SKM-1 treated with dmso at 0.1 percent for 144 hours (cell line): ENCODE results near the gene MED12.

Source experiments
- DNase-seq: peaks from one replicate; lab custom pipeline; 2025; ENCODE audit not compliant: unreplicated experiment; lab: John Stamatoyannopoulos, UW

MED12 gene

DNA sequence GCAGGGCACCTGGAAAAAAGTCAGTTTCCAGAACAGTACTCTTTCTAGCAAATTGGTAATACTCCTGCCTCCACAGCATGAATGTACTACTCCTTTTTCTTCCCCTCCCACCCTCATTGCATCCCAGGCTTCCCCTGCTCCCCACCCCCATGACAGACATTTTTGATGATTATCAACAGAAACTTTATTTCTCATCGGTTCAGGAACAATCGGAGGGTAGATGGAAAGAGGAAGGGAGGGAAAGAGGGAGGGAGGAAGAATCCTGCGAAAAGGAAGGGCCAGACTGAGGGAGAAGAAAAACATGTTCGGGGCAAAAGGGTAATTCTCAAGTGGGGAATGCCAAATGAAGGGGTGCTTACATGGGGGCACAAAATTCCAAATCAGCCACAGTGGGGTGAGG lies 11.2 kb upstream of the MED12 start:
- DNase-seq, result no peak

- peak; percentile 35 for DNase-seq
Measured at GRCh38 chrX:71107762-71108360, 10.5 kb upstream of the MED12 start.

DNA sequence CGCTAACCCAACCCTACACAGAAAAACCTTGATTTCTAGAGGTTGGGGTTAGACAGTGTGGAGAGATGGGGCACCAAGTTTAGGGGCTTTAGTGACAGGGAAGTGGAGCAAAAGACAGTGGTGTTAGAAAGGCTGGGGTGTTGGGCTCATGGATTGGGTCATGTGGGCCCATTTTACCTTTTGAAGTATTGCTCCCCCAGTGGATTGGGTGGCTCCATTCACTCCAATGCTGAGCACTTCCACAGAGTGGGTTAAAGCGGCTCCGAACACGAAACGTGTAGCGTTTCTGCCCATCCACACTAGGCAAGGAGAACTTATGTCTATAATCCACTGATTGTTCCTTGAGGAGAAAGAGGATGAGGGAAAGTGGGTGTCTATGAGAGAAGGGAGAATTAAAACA lies 9.3 kb upstream of the MED12 start:
- DNase-seq, result no peak

GRCh38 chrX:71111141-71111843 lies 7.1 kb upstream of the MED12 start, which contains the start of gene IL2RG:
TSS of gene IL2RG (minus strand) at chrX:71111577. CDS start at chrX:71111539, 38 bp downstream.
- DNase-seq, result no peak

DNA sequence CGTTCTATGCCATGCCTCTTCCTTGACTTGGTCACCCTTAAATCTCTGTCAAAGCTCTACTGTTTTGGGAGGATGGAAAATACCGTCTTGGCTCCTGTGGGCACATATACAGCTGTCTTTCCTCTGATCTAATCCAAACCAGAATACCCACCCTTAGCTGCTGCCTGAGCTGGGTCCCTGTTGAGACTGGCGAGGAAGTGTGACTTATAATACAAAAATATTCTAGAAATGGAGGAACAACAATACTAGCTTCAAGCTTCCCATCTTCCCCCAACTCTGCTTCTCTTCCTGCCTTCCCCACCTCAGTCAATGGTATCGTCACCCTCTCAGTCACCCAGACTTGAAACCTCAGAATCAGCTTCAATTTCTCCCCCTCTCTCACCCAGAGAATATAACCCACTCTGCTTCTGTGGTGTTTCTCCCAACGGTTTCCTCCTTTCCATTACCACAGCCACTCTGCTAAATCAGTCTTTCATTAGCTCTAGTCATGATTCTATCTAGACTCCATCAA lies 6.4 kb upstream of the MED12 start:
- DNase-seq, result no peak

DNA sequence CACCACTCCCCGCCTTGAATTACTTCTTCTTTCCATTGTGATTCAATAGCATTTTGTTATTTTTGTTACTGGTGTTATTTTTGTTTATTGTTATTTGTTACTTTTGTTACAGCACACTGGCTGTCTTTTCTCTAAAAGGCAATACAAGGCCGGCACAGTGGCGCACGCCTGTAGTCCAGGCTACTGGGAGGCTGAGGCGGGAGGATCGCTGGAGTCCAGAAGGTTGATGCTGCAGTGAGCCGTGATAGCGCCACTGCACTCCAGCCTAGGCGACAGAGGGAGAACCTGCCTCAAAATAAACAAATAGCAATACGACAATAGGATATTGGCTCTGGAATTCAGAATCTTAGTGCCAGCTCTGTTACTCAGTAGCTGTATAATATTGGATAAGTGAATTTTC lies 1.0 kb upstream of the MED12 start:
- no peak for DNase-seq

DNA sequence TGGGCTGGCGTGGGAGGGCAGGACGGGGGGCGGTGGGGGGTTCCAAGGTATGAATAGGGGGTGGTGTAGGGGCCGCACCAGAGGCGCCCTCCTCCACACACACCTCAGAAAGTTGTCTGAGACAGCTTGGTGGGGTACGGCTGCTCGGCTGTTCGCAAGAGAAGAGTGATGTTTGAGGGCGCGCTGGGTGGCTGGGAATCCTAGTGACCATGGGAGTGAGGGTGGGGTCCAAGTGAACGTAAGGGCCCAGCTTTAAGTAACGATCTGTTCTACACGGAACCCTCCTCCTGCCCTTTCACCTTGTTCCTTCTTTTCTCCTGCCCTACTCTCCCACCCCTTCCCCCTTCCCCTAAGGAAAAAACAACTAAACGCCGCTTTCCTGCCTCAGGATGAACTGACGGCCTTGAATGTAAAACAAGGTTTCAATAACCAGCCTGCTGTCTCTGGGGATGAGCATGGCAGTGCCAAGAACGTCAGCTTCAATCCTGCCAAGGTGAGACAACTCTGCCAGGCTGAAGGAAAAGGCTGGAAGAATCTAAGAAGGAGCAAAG lies 664 bp downstream of the MED12 start:
- no peak for DNase-seq

DNA sequence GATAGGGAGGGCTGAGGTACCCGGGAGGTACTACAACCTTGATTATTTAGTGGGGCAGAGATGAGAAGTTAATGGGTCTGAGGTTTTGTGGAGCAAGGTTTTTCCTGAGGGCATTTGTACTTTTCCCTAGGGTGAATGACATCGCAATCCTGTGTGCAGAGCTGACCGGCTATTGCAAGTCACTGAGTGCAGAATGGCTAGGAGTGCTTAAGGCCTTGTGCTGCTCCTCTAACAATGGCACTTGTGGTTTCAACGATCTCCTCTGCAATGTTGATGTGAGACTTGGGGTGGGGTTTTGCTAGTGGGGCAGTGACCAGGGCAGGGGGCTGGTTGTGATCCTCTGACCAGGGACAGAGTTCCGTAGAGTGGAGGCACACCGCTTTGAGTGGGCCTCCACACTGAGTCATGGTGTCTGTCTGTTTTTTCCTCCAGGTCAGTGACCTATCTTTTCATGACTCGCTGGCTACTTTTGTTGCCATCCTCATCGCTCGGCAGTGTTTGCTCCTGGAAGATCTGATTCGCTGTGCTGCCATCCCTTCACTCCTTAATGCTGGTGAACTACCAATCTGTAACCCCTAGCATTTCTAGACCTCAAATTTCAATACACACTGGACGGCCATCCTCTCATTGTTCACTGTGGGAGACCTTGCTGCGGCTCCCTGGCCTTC lies 9.9 kb downstream of the MED12 start:
- DNase-seq, result no peak

GRCh38 chrX:71128915-71129765 lies 10.7 kb downstream of the MED12 start:
- peak; percentile 45 for DNase-seq

DNA sequence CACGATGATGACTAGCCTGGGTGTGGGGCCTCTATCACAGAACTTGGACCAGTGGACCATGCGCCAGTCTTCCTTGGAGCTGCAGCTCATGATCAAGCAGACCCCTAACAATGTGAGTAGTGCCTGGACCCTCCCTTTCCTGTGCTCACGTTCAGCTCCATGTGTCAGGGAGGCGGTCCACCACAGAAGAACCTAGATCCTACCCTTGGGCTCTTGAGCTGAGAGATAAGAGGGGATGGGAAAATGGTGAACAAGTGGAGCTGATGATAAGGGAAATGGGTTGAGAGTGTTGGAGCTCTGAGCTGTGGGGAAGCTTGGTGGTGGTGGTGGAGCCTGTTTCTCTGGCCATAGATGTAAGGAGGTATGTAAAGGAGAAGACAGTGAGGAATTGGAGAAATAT lies 13.1 kb downstream of the MED12 start:
- no peak for DNase-seq

GRCh38 chrX:71140440-71140839 lies 22.0 kb downstream of the MED12 start:
- DNase-seq, result no peak

DNA sequence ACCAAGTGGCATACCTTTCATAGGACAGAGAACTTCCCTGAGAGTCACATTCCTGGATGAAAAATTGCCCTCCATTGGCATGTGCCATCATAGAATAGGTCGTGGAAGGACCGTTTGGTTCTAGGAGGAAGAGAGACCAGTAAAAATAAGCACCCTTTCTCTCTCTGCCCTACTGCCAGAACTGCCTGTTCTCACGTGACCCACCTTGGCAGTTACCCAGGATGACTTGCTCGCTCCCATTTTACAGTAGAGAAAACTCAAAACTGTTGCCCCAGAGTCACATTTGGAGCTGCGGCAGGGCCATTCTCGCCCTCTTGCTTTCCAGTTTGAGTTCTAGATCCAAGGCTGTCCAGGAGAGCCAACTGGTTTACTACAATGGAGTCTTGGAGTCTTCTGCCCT lies 25.1 kb downstream of the MED12 start:
- no peak for DNase-seq

- DNase-seq, result no peak
Measured at GRCh38 chrX:71144651-71145050, 26.3 kb downstream of the MED12 start, which contains the start of gene NLGN3. TSS of gene NLGN3 (plus strand) at chrX:71144841. CDS start at chrX:71147750, 2,909 bp downstream.

- no peak for DNase-seq
Measured at GRCh38 chrX:71147496-71148277, 29.3 kb downstream of the MED12 start.

DNA sequence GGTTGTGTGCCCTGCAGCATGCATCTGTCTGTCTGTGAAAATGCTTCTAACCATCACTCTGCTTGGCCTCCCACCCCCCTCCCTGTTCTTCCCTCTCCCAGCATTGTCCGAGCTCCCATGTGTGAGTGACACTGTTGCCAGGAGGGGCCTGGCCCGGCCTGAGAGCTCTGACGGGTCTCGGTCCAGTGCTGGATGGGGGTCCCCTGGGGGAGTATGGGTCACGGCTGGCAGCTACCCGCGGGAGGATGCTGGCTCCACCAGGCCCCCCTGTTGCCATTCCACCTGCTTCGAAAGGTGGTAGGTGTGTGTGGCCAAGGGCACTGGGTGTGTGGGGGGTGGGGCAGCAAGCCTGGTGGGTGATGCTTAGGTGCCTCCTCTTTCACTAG lies 29.9 kb downstream of the MED12 start:
- no peak for DNase-seq

DNA sequence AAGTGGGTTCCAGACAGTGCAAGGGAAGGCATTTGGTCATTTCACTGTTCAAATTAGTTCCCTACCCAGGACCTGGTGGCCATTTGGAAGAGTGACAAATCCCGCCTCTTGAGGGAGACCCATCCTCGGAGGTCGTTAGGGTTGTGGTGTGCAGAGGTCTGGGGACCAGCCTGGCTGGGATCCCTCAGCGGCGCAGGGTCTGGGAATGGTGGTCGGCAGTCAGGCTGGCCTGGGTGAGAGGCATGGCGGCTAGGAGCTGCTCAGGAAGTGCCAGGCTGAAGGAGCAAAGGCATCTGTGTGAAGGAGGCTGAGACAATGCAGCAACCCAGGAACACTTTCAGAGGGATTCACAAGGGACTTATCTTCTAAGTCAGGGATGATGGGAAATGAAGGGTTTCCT lies 33.0 kb downstream of the MED12 start:
- DNase-seq, result no peak

DNA sequence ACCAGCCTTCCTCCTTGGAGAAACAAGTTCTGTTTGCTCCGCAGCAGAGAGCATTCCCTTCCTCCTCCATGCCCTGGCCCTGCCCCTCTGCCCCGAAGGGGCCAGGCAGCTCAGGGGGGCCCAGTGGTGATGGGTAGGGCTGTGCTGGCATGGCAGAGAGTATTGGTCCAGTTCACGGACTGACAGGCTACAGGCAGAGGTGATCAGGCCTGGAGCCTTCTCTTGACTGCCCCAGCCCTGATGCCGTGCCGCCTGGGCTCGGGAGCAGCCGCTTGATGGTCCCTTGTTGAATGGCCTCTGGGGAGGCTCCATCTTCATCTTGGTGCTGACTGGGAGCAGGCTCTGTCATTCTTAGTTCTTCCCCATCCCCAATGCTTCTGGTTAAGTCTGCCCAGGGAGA lies 35.8 kb downstream of the MED12 start:
- no peak for DNase-seq

DNA sequence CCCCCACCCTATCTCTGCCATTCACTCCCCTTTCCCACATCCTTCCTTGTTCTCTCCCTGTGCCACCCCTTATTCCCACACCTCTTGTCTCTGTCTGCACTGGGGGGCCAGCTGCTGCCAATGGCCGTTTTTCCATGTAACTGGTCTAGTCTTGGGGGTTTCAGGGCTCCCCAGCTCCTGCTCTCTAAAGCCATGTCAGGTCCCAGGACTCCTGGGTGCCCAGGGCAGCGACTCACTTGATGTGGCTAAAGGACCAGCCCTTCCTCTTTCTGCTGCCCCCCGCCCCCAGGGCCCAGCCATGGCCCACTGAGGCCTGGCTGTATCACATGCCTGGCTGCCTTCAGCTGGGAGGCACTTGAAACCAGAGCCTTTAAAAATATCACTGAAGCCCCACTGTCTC lies 36.2 kb downstream of the MED12 start:
- no peak for DNase-seq

- no peak for DNase-seq
Measured at GRCh38 chrX:71158603-71159002, 40.2 kb downstream of the MED12 start.

DNA sequence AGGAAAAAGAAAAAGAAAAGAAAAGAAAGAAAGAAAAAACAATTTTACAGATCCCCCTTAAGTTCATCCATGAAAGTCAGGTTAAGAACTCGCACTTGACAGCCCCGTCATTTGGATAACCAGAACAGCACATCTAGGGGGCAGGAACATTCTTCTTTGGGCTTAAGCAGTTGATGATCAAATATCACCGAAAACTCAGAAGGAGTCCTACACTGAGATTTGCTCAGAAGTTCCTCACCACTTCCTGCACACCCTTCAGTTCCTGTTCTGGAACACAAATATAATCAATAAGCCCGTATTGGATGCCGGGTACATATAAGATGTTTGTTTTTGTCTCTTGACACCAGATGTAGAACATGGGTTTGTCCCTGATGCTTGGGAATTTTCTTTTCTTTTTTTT lies 40.9 kb downstream of the MED12 start:
- DNase-seq, result no peak
